K562 (cell line): ENCODE measurements around the gene GPAT3. TPM values are rescaled to one million over a fixed set of nuclear protein-coding genes. Genes with fewer than 3 reads are reported as not detected.
A peak's percentile ranks its signal among the peaks of the same experiment; 100 is the strongest.

Experiments
- ARNT ChIP-seq, 2 experiments: fragments of 450-650 bp; IDR thresholded peaks; 2 replicates each; pipeline ENCODE4 v1.6.1; 2016; ENCODE audit warnings: mild to moderate bottlenecking in 1 of 2
- BCOR ChIP-seq: fragments of 450-650 bp; IDR thresholded peaks from 2 replicates; pipeline ENCODE4 v1.6.1; 2016
- DPF2 ChIP-seq: fragments of 450-650 bp; IDR thresholded peaks from 2 replicates; pipeline ENCODE4 v1.6.1; 2016
- ERF ChIP-seq: fragments of 450-650 bp; formaldehyde crosslinking; IDR thresholded peaks from 2 replicates; pipeline ENCODE4 v1.4.0; 2020; ENCODE audit warnings: mild to moderate bottlenecking, mixed read lengths
- FOXK2 ChIP-seq, 2 experiments: fragments of 450-650 bp; IDR thresholded peaks in 1 of 2; conservative IDR thresholded peaks in 1 of 2; 2 replicates each; pipeline ENCODE4 v1.6.1; 2016; ENCODE audit warnings: low read depth in 2 of 2, mild to moderate bottlenecking in 1 of 2
- FOXM1 ChIP-seq, 2 experiments: fragments of 450-650 bp in 1 of 2; sonication (generic) in 1 of 2; formaldehyde crosslinking in 1 of 2; IDR thresholded peaks; 2 replicates each; pipeline versions ENCODE4 v1.6.1 to v1.9.0; 2017 to 2022; ENCODE audit warnings: low read depth in 2 of 2, mild to moderate bottlenecking in 2 of 2, missing genetic modification reagents in 1 of 2, moderate library complexity in 1 of 2
- GABPB2 ChIP-seq: fragments of 250-450 bp; sonication (Bioruptor Pico); conservative IDR thresholded peaks from 2 replicates; pipeline ENCODE4 v1.5.1; 2021; ENCODE audit warnings: mild to moderate bottlenecking
- KDM1A ChIP-seq, 2 experiments: fragments of 450-650 bp; IDR thresholded peaks; 2 replicates each; pipeline ENCODE4 v1.6.1; 2016; ENCODE audit warnings: mild to moderate bottlenecking in 2 of 2
- L3MBTL2 ChIP-seq: fragments of 450-650 bp; IDR thresholded peaks from 2 replicates; pipeline ENCODE4 v1.6.1; 2016; ENCODE audit warnings: mild to moderate bottlenecking, moderate library complexity
- LEF1 ChIP-seq: fragments of 450-650 bp; IDR thresholded peaks from 2 replicates; pipeline ENCODE4 v1.6.1; 2016; ENCODE audit warnings: mild to moderate bottlenecking
- NCOA2 ChIP-seq, 2 experiments: fragments of 450-650 bp; IDR thresholded peaks; 2 replicates each; pipeline ENCODE4 v1.6.1; 2018; ENCODE audit warnings: mild to moderate bottlenecking in 2 of 2, moderate library complexity in 1 of 2; ENCODE audit not compliant: partially characterized antibody in 2 of 2
- NRF1 ChIP-seq, 2 experiments: fragments of 450-650 bp; IDR thresholded peaks in 1 of 2; conservative IDR thresholded peaks in 1 of 2; 2 replicates each; pipeline ENCODE4 v1.6.1; 2014; ENCODE audit warnings: mild to moderate bottlenecking in 2 of 2
- NUFIP1 ChIP-seq: fragments of 450-650 bp; IDR thresholded peaks from 2 replicates; pipeline ENCODE4 v1.6.1; 2018; ENCODE audit not compliant: partially characterized antibody
- RAD21 ChIP-seq, 2 experiments: fragments of 250-450 bp in 1 of 2; fragments of 450-650 bp in 1 of 2; sonication (Bioruptor Pico) in 1 of 2; formaldehyde crosslinking in 1 of 2; IDR thresholded peaks in 1 of 2; conservative IDR thresholded peaks in 1 of 2; 2 replicates each; pipeline versions ENCODE4 v1.4.0 to v1.8.0; 2020 to 2022; ENCODE audit warnings: mild to moderate bottlenecking in 2 of 2, moderate library complexity in 1 of 2
- RAD51 ChIP-seq: fragments of 450-650 bp; IDR thresholded peaks from 2 replicates; pipeline ENCODE4 v1.7.1; 2016; ENCODE audit warnings: low read depth, mild to moderate bottlenecking, borderline replicate concordance
- SMAD4 ChIP-seq: fragments of 250-450 bp; sonication (Bioruptor Pico); conservative IDR thresholded peaks from 2 replicates; pipeline ENCODE4 v1.8.0; 2021; ENCODE audit warnings: inconsistent platforms, mild to moderate bottlenecking, moderate library complexity
- STAT5A ChIP-seq: IDR thresholded peaks from 2 replicates; pipeline ENCODE4 v1.6.1; 2012; ENCODE audit warnings: low read length, inconsistent platforms, borderline replicate concordance
- TBL1XR1 ChIP-seq, 2 experiments: IDR thresholded peaks; 2 replicates each; pipeline ENCODE4 v1.6.1; 2012; ENCODE audit warnings: improper control_type of control experiment in 2 of 2, low read length in 2 of 2, mild to moderate bottlenecking in 1 of 2
- TCF3 ChIP-seq: sonication (generic); formaldehyde crosslinking; IDR thresholded peaks from 2 replicates; pipeline ENCODE4 v1.4.0; 2020; ENCODE audit warnings: mild to moderate bottlenecking, missing genetic modification reagents
- THRB ChIP-seq: fragments of 450-650 bp; formaldehyde crosslinking; conservative IDR thresholded peaks from 2 replicates; pipeline ENCODE4 v1.4.0; 2022; ENCODE audit warnings: mild to moderate bottlenecking, missing genetic modification characterization
- U2AF1 ChIP-seq: fragments of 200-400 bp; formaldehyde crosslinking; optimal IDR thresholded peaks from 2 replicates; pipeline ENCODE3; 2017; ENCODE audit warnings: mild to moderate bottlenecking, low read depth, low read length, moderate library complexity
- YY1 ChIP-seq, 3 experiments: IDR thresholded peaks; 2 replicates each; pipeline ENCODE4 v1.6.1; 2011; ENCODE audit warnings: low read length in 2 of 3, mild to moderate bottlenecking in 2 of 3, moderate library complexity in 2 of 3, borderline replicate concordance in 1 of 3, control low read depth in 1 of 3, low read depth in 1 of 3; ENCODE audit not compliant: insufficient read depth in 3 of 3, insufficient replicate concordance in 2 of 3, control insufficient read depth in 1 of 3, insufficient read length in 1 of 3; ENCODE audit errors: extremely low read depth in 1 of 3
- ZNF592 ChIP-seq: fragments of 450-650 bp; IDR thresholded peaks from 2 replicates; pipeline ENCODE4 v1.6.1; 2017; ENCODE audit warnings: antibody characterized with exemption, mild to moderate bottlenecking
- polyA plus RNA-seq, 8 experiments: library from polyadenylated mRNA; depleted of rRNA in 4 of 8; stranded (reverse) in 5 of 8; unstranded in 3 of 8; fragments of >200 nt; fragmentation: Nextera tagmentation in 2 of 8; fragmentation: Illumina TruSeq in 1 of 8; extraction: Ambion mirVana in 2 of 8; extraction: Trizol in 1 of 8; gene quantifications; 2 replicates each; pipeline versions ENCODE4 v1.2.1 to v1.2.3, GENCODE V29; 2011 to 2014; ENCODE audit warnings: inconsistent platforms in 1 of 8, missing spikeins in 1 of 8
- total RNA-seq, 7 experiments: library from RNA; depleted of rRNA in 6 of 7; stranded (reverse); fragments of >200 nt in 6 of 7; fragmentation: Illumina TruSeq in 2 of 7; extraction: Trizol in 2 of 7; gene quantifications; 2 replicates each; pipeline versions ENCODE4 v1.2.1 to v1.2.3, GENCODE V29; 2011 to 2021; ENCODE audit warnings: low replicate concordance in 1 of 7

Gene GPAT3
- total and polyA plus RNA-seq, 9 of the 15 experiments (the other 6 are each of a cell fraction or from before 2014, with no cell fraction given) = 4.1 to 16.1 (median 13.1) TPM

GRCh38 chr4:83489711-83490326 is 46.1 kb upstream of the GPAT3 start (continued):
- TF ChIP-seq ZNF592 = 0 out of 2 replicates have a peak, but pooled peaks have one; percentile 21
- 0 out of 4 replicates have a peak, but pooled peaks of 1 of the 2 experiments have one; percentile 13 for TF ChIP-seq NRF1 (conservative IDR thresholded peaks at IDR 0.05 in 1 of 2, IDR thresholded peaks at IDR 0.05 in 1 of 2)
- TF ChIP-seq FOXK2 (conservative IDR thresholded peaks at IDR 0.05 in 1 of 2, IDR thresholded peaks at IDR 0.05 in 1 of 2; ENCODE audit: low read depth in 2 of 2) = peak; percentile 40 to 52; a peak in 1 of 4 replicates
- TF ChIP-seq GABPB2 (CRISPR knock-in tag) = no peak
- 0 out of 4 replicates have a peak, but pooled peaks of 1 of the 2 experiments have one; percentile 43 for TF ChIP-seq ARNT (IDR thresholded peaks at IDR 0.05)
- peak; percentile 80 for TF ChIP-seq DPF2
- no peak for TF ChIP-seq RAD51
- TF ChIP-seq YY1 (IDR thresholded peaks at IDR 0.05; ENCODE audit: borderline replicate concordance in 1 of 3, control insufficient read depth in 1 of 3, extremely low read depth in 1 of 3, insufficient read depth in 3 of 3, insufficient read length in 1 of 3, insufficient replicate concordance in 2 of 3, low read depth in 1 of 3, low read length in 2 of 3) = no peak
- TF ChIP-seq L3MBTL2 = peak; percentile 47; the same call in 1 of the 2 replicates
- TF ChIP-seq NUFIP1 = no peak
- TF ChIP-seq ERF (CRISPR knock-in tag) = no peak
- TF ChIP-seq RAD21 (CRISPR knock-in tag; conservative IDR thresholded peaks at IDR 0.05 in 1 of 2, IDR thresholded peaks at IDR 0.05 in 1 of 2) = peak in 1 of 2 experiments; percentile 6; a peak in 1 of 4 replicates
- peak; percentile 89 for TF ChIP-seq TCF3
- peak; percentile 28; the same call in 1 of the 2 replicates for TF ChIP-seq LEF1
- peak; percentile 93 for TF ChIP-seq SMAD4
- TF ChIP-seq STAT5A = peak; percentile 62
- peak; percentile 62 for TF ChIP-seq FOXM1 (IDR thresholded peaks at IDR 0.05; ENCODE audit: low read depth)
- no peak for TF ChIP-seq FOXM1 (CRISPR knock-in tag; IDR thresholded peaks at IDR 0.05; ENCODE audit: low read depth)
- TF ChIP-seq BCOR = 0 out of 2 replicates have a peak, but pooled peaks have one; percentile 27
- no peak for TF ChIP-seq NCOA2 (IDR thresholded peaks at IDR 0.05; ENCODE audit: partially characterized antibody in 2 of 2)
- TF ChIP-seq TBL1XR1 (IDR thresholded peaks at IDR 0.05; ENCODE audit: low read length in 2 of 2) = peak in 1 of 2 experiments; percentile 63; a peak in 2 of 4 replicates
- peak in 1 of 2 experiments; percentile 83; a peak in 2 of 4 replicates for TF ChIP-seq KDM1A (IDR thresholded peaks at IDR 0.05)
- TF ChIP-seq THRB (CRISPR knock-in tag) = no peak
- TF ChIP-seq U2AF1 = no peak
